ENCODE measurements around the gene CH25H. TPM values are rescaled to one million over a fixed set of nuclear protein-coding genes. Genes with fewer than 3 reads are reported as not detected.

The CH25H gene
- total RNA-seq, 1 donor from 2014 or later: 1.0 TPM

- DNase-seq (ENCODE audit: low read depth): peak; percentile 10
These were observed 48.7 kb downstream of the CH25H start for GRCh38 chr10:89158446-89158845.

GRCh38 chr10:89156161-89156835 lies 50.8 kb downstream of the CH25H start:
- no peak for DNase-seq (ENCODE audit: low read depth)

Other genes with a start within 250 kb of the CH25H start
- gene FAS, start 216.5 kb downstream of the CH25H start, total RNA-seq: 13.9 and 21.3 TPM in 2 replicates
- gene LIPA, start 44.5 kb upstream of the CH25H start, total RNA-seq: 36.3 and 45.4 TPM in 2 replicates
- gene IFIT2, start 94.7 kb upstream of the CH25H start, total RNA-seq: 4.5 and 7.1 TPM in 2 replicates
- 12.3 and 21.8 TPM in 2 replicates for gene IFIT3, start 120.7 kb upstream of the CH25H start, total RNA-seq
- not detected in 2 replicates for gene IFIT1B, start 170.7 kb upstream of the CH25H start, total RNA-seq
- gene IFIT1, start 185.3 kb upstream of the CH25H start, total RNA-seq: 22.7 and 49.0 TPM in 2 replicates
- gene IFIT5, start 207.3 kb upstream of the CH25H start, total RNA-seq: 19.5 and 21.6 TPM in 2 replicates

Measured in myocyte (in vitro differentiated cells).